NCI-H2227 treated with DMSO at 0.1 percent for 48 hours (cell line): ENCODE results near the gene OSMR.

Experiments
- DNase-seq: peaks from one replicate; lab custom pipeline; 2025; lab: John Stamatoyannopoulos, UW

Gene OSMR

GRCh38 chr5:38871790-38872551 is 26.2 kb downstream of the OSMR start:
- no peak for DNase-seq

- no peak for DNase-seq
Observed at GRCh38 chr5:38872826-38873225, 27.0 kb downstream of the OSMR start.

- no peak for DNase-seq
Observed at GRCh38 chr5:38874948-38875456, 29.2 kb downstream of the OSMR start.

- DNase-seq, result no peak
Observed at GRCh38 chr5:38878391-38879077, 32.7 kb downstream of the OSMR start.

GRCh38 chr5:38879078-38879460 is 33.3 kb downstream of the OSMR start:
- DNase-seq, result no peak

GRCh38 chr5:38883842-38884241 is 38.0 kb downstream of the OSMR start:
- no peak for DNase-seq

- DNase-seq, result no peak
Observed at GRCh38 chr5:38885208-38885607, 39.4 kb downstream of the OSMR start.

- DNase-seq, result no peak
Observed at GRCh38 chr5:38888041-38888440, 42.2 kb downstream of the OSMR start.

- no peak for DNase-seq
Observed at GRCh38 chr5:38889424-38889823, 43.6 kb downstream of the OSMR start.

- no peak for DNase-seq
Observed at GRCh38 chr5:38891563-38891962, 45.8 kb downstream of the OSMR start.

- no peak for DNase-seq
Observed at GRCh38 chr5:38892363-38892762, 46.6 kb downstream of the OSMR start.

GRCh38 chr5:38896760-38897159 is 50.9 kb downstream of the OSMR start:
- DNase-seq, result no peak

- no peak for DNase-seq
Observed at GRCh38 chr5:38899936-38900335, 54.1 kb downstream of the OSMR start.

- DNase-seq, result no peak
Observed at GRCh38 chr5:38905516-38905915, 59.7 kb downstream of the OSMR start.

- DNase-seq, result no peak
Observed at GRCh38 chr5:38906503-38906902, 60.7 kb downstream of the OSMR start.

- no peak for DNase-seq
Observed at GRCh38 chr5:38911933-38912332, 66.1 kb downstream of the OSMR start.

- no peak for DNase-seq
Observed at GRCh38 chr5:38913714-38914113, 67.9 kb downstream of the OSMR start.

- no peak for DNase-seq
Observed at GRCh38 chr5:38916802-38917201, 71.0 kb downstream of the OSMR start.

GRCh38 chr5:38921174-38921573 is 75.4 kb downstream of the OSMR start:
- no peak for DNase-seq

- DNase-seq, result peak; percentile 44
Observed at GRCh38 chr5:38922199-38922598, 76.4 kb downstream of the OSMR start.

- no peak for DNase-seq
Observed at GRCh38 chr5:38923661-38924451, 78.0 kb downstream of the OSMR start.

GRCh38 chr5:38925154-38925925 is 79.5 kb downstream of the OSMR start:
- no peak for DNase-seq
